ENCODE results near the gene MTMR8.

MTMR8 gene

GRCh38 chrX:64350521-64350920 is 44.7 kb downstream of the MTMR8 start:
- Mint-ChIP-seq H3K4me1 (no peaks in the 10 kb centered on the region), H3K9me3 (no peaks in the 10 kb centered on the region), H3K27ac (no peak overlapping the region), H3K4me3 (no peak overlapping the region), H3K36me3 (peaks cover 34% of the 10 kb centered on the region)
- no peak for ATAC-seq
- no peak for DNase-seq (ENCODE audit: low spot score in 2 of 2)

GRCh38 chrX:64350047-64350446 is 45.2 kb downstream of the MTMR8 start:
- H3K4me3 Mint-ChIP-seq = no peak overlapping the region
- DNase-seq (ENCODE audit: low spot score in 2 of 2) = no peak
- no peak for ATAC-seq
- H3K27ac Mint-ChIP-seq = no peak overlapping the region
- peaks cover 30% of the 10 kb centered on the region for H3K36me3 Mint-ChIP-seq
- H3K4me1 Mint-ChIP-seq = no peaks in the 10 kb centered on the region
- no peaks in the 10 kb centered on the region for H3K9me3 Mint-ChIP-seq

GRCh38 chrX:64342811-64343210 is 52.4 kb downstream of the MTMR8 start:
- H3K4me3 Mint-ChIP-seq = no peak overlapping the region
- H3K4me1 Mint-ChIP-seq = no peaks in the 10 kb centered on the region
- no peak overlapping the region for H3K27ac Mint-ChIP-seq
- no peaks in the 10 kb centered on the region for H3K9me3 Mint-ChIP-seq
- H3K36me3 Mint-ChIP-seq = peaks cover 6% of the 10 kb centered on the region
- ATAC-seq (no peak), DNase-seq (ENCODE audit: low spot score in 2 of 2) (no peak)

GRCh38 chrX:64338296-64338695 is 57.0 kb downstream of the MTMR8 start:
- H3K27ac Mint-ChIP-seq = no peak overlapping the region
- no peaks in the 10 kb centered on the region for H3K9me3 Mint-ChIP-seq
- H3K4me3 Mint-ChIP-seq = no peak overlapping the region
- no peak for ATAC-seq
- DNase-seq (ENCODE audit: low spot score in 2 of 2) = no peak
- H3K36me3 Mint-ChIP-seq = peaks cover 6% of the 10 kb centered on the region
- H3K4me1 Mint-ChIP-seq = no peaks in the 10 kb centered on the region

GRCh38 chrX:64334467-64334866 is 60.8 kb downstream of the MTMR8 start:
- Mint-ChIP-seq H3K27ac (no peak overlapping the region), H3K4me3 (no peak overlapping the region), H3K36me3 (peaks cover 22% of the 10 kb centered on the region), H3K9me3 (no peaks in the 10 kb centered on the region), H3K4me1 (no peaks in the 10 kb centered on the region)
- ATAC-seq (no peak), DNase-seq (ENCODE audit: low spot score in 2 of 2) (no peak)

- peaks cover 43% of the 10 kb centered on the region for H3K36me3 Mint-ChIP-seq
- H3K27ac Mint-ChIP-seq = no peak overlapping the region
- no peaks in the 10 kb centered on the region for H3K4me1 Mint-ChIP-seq
- H3K4me3 Mint-ChIP-seq = no peak overlapping the region
- peaks cover 3% of the 10 kb centered on the region for H3K9me3 Mint-ChIP-seq
- DNase-seq (ENCODE audit: low spot score in 2 of 2) (no peak), ATAC-seq (no peak)
Observed at GRCh38 chrX:64330284-64330683, 65.0 kb downstream of the MTMR8 start.

- DNase-seq (ENCODE audit: low spot score in 2 of 2) = no peak
Observed at GRCh38 chrX:64321507-64321906, 73.7 kb downstream of the MTMR8 start.

GRCh38 chrX:64313624-64314023 is 81.6 kb downstream of the MTMR8 start:
- H3K4me1 Mint-ChIP-seq = no peaks in the 10 kb centered on the region
- ATAC-seq (no peak), DNase-seq (ENCODE audit: low spot score in 2 of 2) (no peak)
- peaks cover 13% of the 10 kb centered on the region for H3K9me3 Mint-ChIP-seq
- H3K27ac Mint-ChIP-seq = no peak overlapping the region
- H3K36me3 Mint-ChIP-seq = peaks cover 6% of the 10 kb centered on the region
- no peak overlapping the region for H3K4me3 Mint-ChIP-seq

More at GRCh38 chrX:64321507-64321906, 73.7 kb downstream of the MTMR8 start:
- H3K4me3 Mint-ChIP-seq = no peak overlapping the region
- H3K4me1 Mint-ChIP-seq = no peaks in the 10 kb centered on the region
- peaks cover 41% of the 10 kb centered on the region for H3K36me3 Mint-ChIP-seq
- H3K27ac Mint-ChIP-seq = no peak overlapping the region
- ATAC-seq = no peak
- peaks cover 12% of the 10 kb centered on the region for H3K9me3 Mint-ChIP-seq

GRCh38 chrX:64306712-64307111 is 88.5 kb downstream of the MTMR8 start:
- Mint-ChIP-seq H3K9me3 (peaks cover 9% of the 10 kb centered on the region), H3K36me3 (no peaks in the 10 kb centered on the region), H3K4me3 (no peak overlapping the region), H3K4me1 (no peaks in the 10 kb centered on the region), H3K27ac (no peak overlapping the region)
- ATAC-seq (no peak), DNase-seq (ENCODE audit: low spot score in 2 of 2) (no peak)

GRCh38 chrX:64291123-64291522 is 104.1 kb downstream of the MTMR8 start:
- no peak for ATAC-seq
- Mint-ChIP-seq H3K36me3 (no peaks in the 10 kb centered on the region), H3K9me3 (peaks cover 2% of the 10 kb centered on the region), H3K27ac (no peak overlapping the region), H3K4me3 (no peak overlapping the region), H3K4me1 (no peaks in the 10 kb centered on the region)
- DNase-seq (ENCODE audit: low spot score in 2 of 2) = no peak

- no peaks in the 10 kb centered on the region for H3K4me1 Mint-ChIP-seq
- H3K27ac Mint-ChIP-seq = no peak overlapping the region
- H3K9me3 Mint-ChIP-seq = no peaks in the 10 kb centered on the region
- no peak for DNase-seq (ENCODE audit: low spot score in 2 of 2)
- H3K36me3 Mint-ChIP-seq = no peaks in the 10 kb centered on the region
- no peak for ATAC-seq
- H3K4me3 Mint-ChIP-seq = no peak overlapping the region
Observed at GRCh38 chrX:64265265-64265664, 130.0 kb downstream of the MTMR8 start.

- peaks cover 2% of the 10 kb centered on the region for H3K9me3 Mint-ChIP-seq
- no peak within 1 kb of the TSS for H3K4me3 Mint-ChIP-seq
- no peaks in the 10 kb centered on the region for H3K36me3 Mint-ChIP-seq
- H3K4me1 Mint-ChIP-seq = no peaks in the 10 kb centered on the region
- H3K27ac Mint-ChIP-seq = no peak within 1 kb of the TSS
- ATAC-seq (no peak), DNase-seq (ENCODE audit: low spot score in 2 of 2) (no peak)
Observed at GRCh38 chrX:64230123-64230970, 164.9 kb downstream of the MTMR8 start, which contains the start of gene ASB12. ASB12 (minus strand) TSS chrX:64230607; CDS start chrX:64225650, 4,957 bp downstream.

- DNase-seq (ENCODE audit: low spot score in 2 of 2) (no peak), ATAC-seq (no peak)
- peaks cover 2% of the 10 kb centered on the region for H3K9me3 Mint-ChIP-seq
- H3K4me1 Mint-ChIP-seq = no peaks in the 10 kb centered on the region
- no peak overlapping the region for H3K4me3 Mint-ChIP-seq
- H3K36me3 Mint-ChIP-seq = no peaks in the 10 kb centered on the region
- H3K27ac Mint-ChIP-seq = no peak overlapping the region
Observed at GRCh38 chrX:64229154-64229553, 166.1 kb downstream of the MTMR8 start.
